GM12878 (cell line): ENCODE data around the gene ARHGEF10L. TPM values are rescaled to one million over a fixed set of nuclear protein-coding genes. Genes with fewer than 3 reads are reported as not detected.

ENCODE experiments used
- ATAC-seq: fragments of 200-7000 bp; cut with Tn5 transposase; 3 replicates; pipeline ENCODE4 v1.9.1; 2020; ENCODE audit warnings: mild to moderate bottlenecking, moderate library complexity
- BruUV-seq: library from RNA; stranded (reverse); fragments of 400-500 nt; replicated peaks from 2 replicates; lab custom pipeline; 2021; lab: Mats Ljungman, UMichigan
- CTCF ChIA-PET: fragments of 300-600 bp; sonication (Branson Sonifier 250); formaldehyde crosslinking; extraction: SDS; loops from one replicate; lab custom pipeline; 2021; ENCODE audit warnings: inconsistent platforms; lab: Yijun Ruan, JAX
- POLR2A ChIA-PET: fragments of 350-600 bp; formaldehyde crosslinking; extraction: SDS; loops from one replicate; lab custom pipeline; 2021; ENCODE audit warnings: inconsistent platforms; lab: Charles Lee
- RAD21 ChIA-PET: fragments of 300-600 bp; sonication (Branson Sonifier 250); formaldehyde crosslinking; loops from one replicate; lab custom pipeline; 2023; ENCODE audit warnings: antibody characterized with exemption; ENCODE audit not compliant: unreplicated experiment; lab: Charles Lee
- SMC1A ChIA-PET: fragments of 300-600 bp; sonication (Branson Sonifier 250); formaldehyde crosslinking; loops from one replicate; lab custom pipeline; 2023; ENCODE audit not compliant: unreplicated experiment, uncharacterized antibody; lab: Charles Lee
- DNase-seq: peaks from one replicate; pipeline ENCODE4 v3.0.0-alpha.2; 2011; ENCODE audit warnings: low read depth, low spot score
- FAIRE-seq: peaks from 3 replicates; lab custom pipeline; 2011; peaks lifted over from hg19 to GRCh38; lab: Jason Lieb, UNC
- H2AFZ ChIP-seq: 2 replicates; pipeline ENCODE4 v1.6.0; 2011; ENCODE audit warnings: low read depth, low read length, control low read depth; ENCODE audit not compliant: control insufficient read depth
- H3K27ac ChIP-seq: 2 replicates; pipeline ENCODE4 v1.5.1; 2011; ENCODE audit warnings: control low read depth; ENCODE audit not compliant: control insufficient read depth, insufficient read depth
- H3K27me3 ChIP-seq, 2 experiments: replicated peaks in 1 of 2; 2 replicates each; pipeline versions ENCODE4 v1.6.0 to v1.6.1; 2011; ENCODE audit warnings: low read length in 1 of 2; ENCODE audit not compliant: control insufficient read depth in 2 of 2, insufficient read depth in 2 of 2
- H3K36me3 ChIP-seq, 2 experiments: 2 replicates each; pipeline ENCODE4 v1.5.1; 2011; ENCODE audit warnings: low read length in 1 of 2; ENCODE audit not compliant: control insufficient read depth in 2 of 2, insufficient read depth in 2 of 2
- H3K4me1 ChIP-seq: 2 replicates; pipeline ENCODE4 v1.6.1; 2011; ENCODE audit warnings: mild to moderate bottlenecking, low read length, moderate library complexity, mixed read lengths; ENCODE audit not compliant: control insufficient read depth, insufficient read depth
- H3K4me2 ChIP-seq: 2 replicates; pipeline ENCODE4 v1.6.0; 2011; ENCODE audit warnings: control low read depth; ENCODE audit not compliant: control insufficient read depth, insufficient read depth
- H3K4me3 ChIP-seq: fragments of 200-600 bp; sonication (generic); 2 replicates; pipeline ENCODE4 v1.5.1; 2016
- H3K79me2 ChIP-seq: 2 replicates; pipeline ENCODE4 v1.6.0; 2011; ENCODE audit warnings: low read length; ENCODE audit not compliant: control insufficient read depth, insufficient read depth
- H3K9ac ChIP-seq: 2 replicates; pipeline ENCODE4 v1.8.0; 2011; ENCODE audit warnings: low read length, control low read depth, mixed read lengths; ENCODE audit not compliant: control insufficient read depth, insufficient read depth
- H3K9me3 ChIP-seq: replicated peaks from 3 replicates; pipeline ENCODE4 v1.5.1; 2011; ENCODE audit warnings: mild to moderate bottlenecking, low read length; ENCODE audit not compliant: control insufficient read depth, insufficient read depth
- H4K20me1 ChIP-seq: 2 replicates; pipeline ENCODE4 v1.6.0; 2011; ENCODE audit not compliant: control insufficient read depth, insufficient read depth
- CEBPZ ChIP-seq: fragments of 150-350 bp; IDR thresholded peaks from 2 replicates; pipeline ENCODE4 v1.6.1; 2016; ENCODE audit warnings: low read depth, low read length
- ESRRA ChIP-seq: IDR thresholded peaks from 2 replicates; pipeline ENCODE4 v1.6.1; 2012; ENCODE audit warnings: mild to moderate bottlenecking, low read length, improper control_type of control experiment
- ETV6 ChIP-seq, 2 experiments: fragments of 450-650 bp in 1 of 2; IDR thresholded peaks in 1 of 2; conservative IDR thresholded peaks in 1 of 2; 2 replicates each; pipeline ENCODE4 v1.6.1; 2014; ENCODE audit warnings: antibody characterized with exemption in 1 of 2, borderline replicate concordance in 1 of 2, low read depth in 1 of 2, mild to moderate bottlenecking in 1 of 2, moderate library complexity in 1 of 2
- HDAC6 ChIP-seq: fragments of 200-600 bp; sonication (generic); IDR thresholded peaks from one replicate; pipeline ENCODE4 v1.8.0; 2017; ENCODE audit warnings: antibody characterized with exemption; ENCODE audit not compliant: unreplicated experiment
- IKZF2 ChIP-seq, 2 experiments: fragments of 450-650 bp; IDR thresholded peaks; 2 replicates each; pipeline ENCODE4 v1.6.1; 2017; ENCODE audit warnings: mild to moderate bottlenecking in 2 of 2, moderate library complexity in 2 of 2
- MEF2B ChIP-seq: fragments of 450-650 bp; IDR thresholded peaks from 2 replicates; pipeline ENCODE4 v1.6.1; 2018; ENCODE audit warnings: mild to moderate bottlenecking, moderate library complexity; ENCODE audit not compliant: partially characterized antibody, poor library complexity, severe bottlenecking
- MTA2 ChIP-seq: fragments of 450-650 bp; IDR thresholded peaks from 2 replicates; pipeline ENCODE4 v1.6.1; 2016; ENCODE audit warnings: low read depth, mild to moderate bottlenecking, moderate library complexity
- NFXL1 ChIP-seq: fragments of 450-650 bp; IDR thresholded peaks from 2 replicates; pipeline ENCODE4 v1.6.1; 2017; ENCODE audit warnings: antibody characterized with exemption, mild to moderate bottlenecking, borderline replicate concordance
- NRF1 ChIP-seq: conservative IDR thresholded peaks from 2 replicates; pipeline ENCODE4 v1.6.1; 2011; ENCODE audit warnings: mild to moderate bottlenecking, low read depth, low read length, improper control_type of control experiment
- PKNOX1 ChIP-seq: fragments of 450-650 bp; IDR thresholded peaks from 2 replicates; pipeline ENCODE4 v1.6.1; 2016; ENCODE audit warnings: mild to moderate bottlenecking
- ZBED1 ChIP-seq: IDR thresholded peaks from 2 replicates; pipeline ENCODE4 v1.6.1; 2016; ENCODE audit warnings: borderline replicate concordance
- ZSCAN29 ChIP-seq: fragments of 450-650 bp; IDR thresholded peaks from 2 replicates; pipeline ENCODE4 v1.6.1; 2017; ENCODE audit warnings: mild to moderate bottlenecking, moderate library complexity
- WGBS: methylation state at CpG from one replicate; pipeline ENCODE4 v1.1.6; 2016; ENCODE audit warnings: low lambda C conversion rate; ENCODE audit not compliant: insufficient replicate concordance, insufficient coverage; ENCODE audit errors: missing lambda C conversion rate; 5-methylcytosine and 5-hydroxymethylcytosine counted together
- in situ Hi-C: fragments of 300-500 bp; cut with MboI; formaldehyde crosslinking; loops from 9 replicates; pipeline ENCODE4 v1.14.3; 2018; ENCODE audit warnings: mixed read lengths
- intact Hi-C: fragments of 100-400 bp; cut with micrococcal nuclease; formaldehyde crosslinking; loops from one replicate; pipeline ENCODE4 v1.14.2; 2022; ENCODE audit not compliant: unreplicated experiment
- polyA plus RNA-seq, 11 experiments: library from polyadenylated mRNA; depleted of rRNA in 4 of 11; unstranded in 6 of 11; stranded (reverse) in 5 of 11; fragments of >200 nt; fragmentation: Nextera tagmentation in 4 of 11; fragmentation: Illumina TruSeq in 1 of 11; extraction: Ambion mirVana in 4 of 11; extraction: Trizol in 1 of 11; gene quantifications; 1 replicate in 1 of 11; 2 replicates in 10 of 11; pipeline versions ENCODE4 v1.2.1 to v1.2.3, GENCODE V29; 2011 to 2016; ENCODE audit warnings: inconsistent platforms in 2 of 11, missing spikeins in 2 of 11, low read depth in 1 of 11
- total RNA-seq, 4 experiments: library from RNA; depleted of rRNA in 3 of 4; stranded (reverse); fragments of >200 nt in 3 of 4; fragmentation: Illumina TruSeq in 1 of 4; extraction: Trizol in 1 of 4; gene quantifications; 2 replicates each; pipeline versions ENCODE4 v1.2.1 to v1.2.3, GENCODE V29; 2013 to 2021

Gene ARHGEF10L
- total and polyA plus RNA-seq, 10 of the 15 experiments (the other 5 are each of a cell fraction or from before 2014, with no cell fraction given), result 0.05 to 0.94 (median 0.28) TPM; not detected in 2

- TF ChIP-seq MTA2 (peak; percentile 37; the same call in 1 of the 2 replicates), MEF2B (peak; percentile 54), PKNOX1 (no peak)
- Histone ChIP-seq H3K4me2 (no peak overlapping the region), H3K36me3 (no peaks in the 10 kb centered on the region), H3K27me3 (no peaks in the 10 kb centered on the region; a peak in 1 of 4 replicates), H4K20me1 (no peaks in the 10 kb centered on the region), H3K4me3 (no peak overlapping the region), H3K4me1 (peaks cover 3% of the 10 kb centered on the region; the same call in 1 of the 2 replicates), H3K27ac (no peak overlapping the region), H2AFZ (no peak overlapping the region), H3K9ac (no peak overlapping the region), H3K9me3 (no peaks in the 10 kb centered on the region), H3K79me2 (no peaks in the 10 kb centered on the region)
- RAD21 ChIA-PET, result no interaction called here
- in situ Hi-C loops (no loop called here), intact Hi-C loops (no loop called here)
- SMC1A ChIA-PET, result no interaction called here
- FAIRE-seq (no peak), DNase-seq (no peak), ATAC-seq (peak; percentile 58)
- POLR2A ChIA-PET, result no interaction called here
- CTCF ChIA-PET, result interaction anchor here (0.6 kb wide), 1 partner anchor 134 kb away, joined by 4 read pairs; no protein-coding TSS in a partner anchor
- BruUV-seq, result no TSS peak
- WGBS, result 0% methylated on average over 3 of the region's 3 CpGs
Measured at GRCh38 chr1:17636612-17637011, 97.1 kb downstream of the ARHGEF10L start.

GRCh38 chr1:17637055-17637454 is 97.6 kb downstream of the ARHGEF10L start:
- H3K36me3 ChIP-seq, result no peaks in the 10 kb centered on the region
- ChIA-PET RAD21 (no interaction called here), CTCF (interaction anchor here (1.0 kb wide), 1 partner anchor 135 kb away, joined by 3 read pairs; no protein-coding TSS in a partner anchor), POLR2A (no interaction called here), SMC1A (no interaction called here)
- FAIRE-seq (no peak), ATAC-seq (no peak), DNase-seq (no peak)
- H3K27ac ChIP-seq, result no peak overlapping the region
- H3K4me2 ChIP-seq, result no peak overlapping the region
- no peak overlapping the region for H2AFZ ChIP-seq
- no peak overlapping the region for H3K4me3 ChIP-seq
- 22% methylated on average over 4 of the region's 4 CpGs for WGBS
- intact Hi-C loops (no loop called here), in situ Hi-C loops (no loop called here)
- no peaks in the 10 kb centered on the region; a peak in 1 of 4 replicates for H3K27me3 ChIP-seq
- no peaks in the 10 kb centered on the region for H3K9me3 ChIP-seq
- H3K79me2 ChIP-seq, result no peaks in the 10 kb centered on the region
- peaks cover 3% of the 10 kb centered on the region; the same call in 1 of the 2 replicates for H3K4me1 ChIP-seq
- BruUV-seq, result no TSS peak
- H4K20me1 ChIP-seq, result no peaks in the 10 kb centered on the region
- no peak overlapping the region for H3K9ac ChIP-seq
- TF ChIP-seq NFXL1 (no peak), ZBED1 (no peak), ETV6 (conservative IDR thresholded peaks at IDR 0.05 in 1 of 2, IDR thresholded peaks at IDR 0.05 in 1 of 2; ENCODE audit: borderline replicate concordance in 1 of 2, low read depth in 1 of 2) (no peak), HDAC6 (no peak), ZSCAN29 (no peak), CEBPZ (no peak), NRF1 (no peak), ESRRA (no peak), IKZF2 (IDR thresholded peaks at IDR 0.05) (no peak)
